Neuronal stem cell (in vitro differentiated cells): ENCODE data around the gene CPNE9.

ENCODE experiments used
- DNase-seq: peaks from one replicate; pipeline ENCODE4 v3.0.0-alpha.2; 2013; ENCODE audit warnings: low spot score
- H2AFZ ChIP-seq: one replicate; pipeline ENCODE4 v1.6.1; 2013; ENCODE audit warnings: mild to moderate bottlenecking, low read length, inconsistent platforms
- H2AK5ac ChIP-seq: 2 replicates; pipeline ENCODE4 v1.6.1; 2013; ENCODE audit warnings: low read depth, mild to moderate bottlenecking, inconsistent platforms, low read length, moderate library complexity, mixed read lengths
- H2BK120ac ChIP-seq: 2 replicates; pipeline ENCODE4 v1.6.1; 2013; ENCODE audit warnings: low read depth, mild to moderate bottlenecking, inconsistent platforms, low read length, moderate library complexity, mixed read lengths
- H2BK12ac ChIP-seq: one replicate; pipeline ENCODE4 v1.6.1; 2013; ENCODE audit warnings: low read length, inconsistent platforms
- H2BK15ac ChIP-seq: 2 replicates; pipeline ENCODE4 v1.6.1; 2013; ENCODE audit warnings: mild to moderate bottlenecking, low read length, inconsistent platforms, mixed read lengths
- H2BK5ac ChIP-seq: one replicate; pipeline ENCODE4 v1.6.1; 2013; ENCODE audit warnings: inconsistent platforms, mild to moderate bottlenecking, low read length, moderate library complexity
- H3K14ac ChIP-seq: one replicate; pipeline ENCODE4 v1.6.1; 2013; ENCODE audit warnings: low read length, inconsistent platforms
- H3K18ac ChIP-seq: 2 replicates; pipeline ENCODE4 v1.6.1; 2013; ENCODE audit warnings: low read length, inconsistent platforms
- H3K23ac ChIP-seq: 2 replicates; pipeline ENCODE4 v1.6.1; 2013; ENCODE audit warnings: low read depth, mild to moderate bottlenecking, mixed read lengths, low read length, inconsistent platforms; ENCODE audit not compliant: poor library complexity
- H3K27ac ChIP-seq: replicated peaks from 3 replicates; pipeline ENCODE4 v1.5.1; 2013; ENCODE audit warnings: low read length, inconsistent platforms
- H3K27me3 ChIP-seq, 3 experiments: 2 replicates each; pipeline ENCODE4 v1.6.1; 2013; ENCODE audit warnings: low read length in 3 of 3, mild to moderate bottlenecking in 2 of 3, inconsistent platforms in 1 of 3, low read depth in 1 of 3, mixed read lengths in 1 of 3, moderate library complexity in 1 of 3; ENCODE audit not compliant: control insufficient read depth in 3 of 3, insufficient read depth in 3 of 3
- H3K36me3 ChIP-seq, 2 donors: replicated peaks in 1 of 2; 2 replicates each; pipeline ENCODE4 v1.6.1; 2013; ENCODE audit warnings: low read length in 2 of 2; ENCODE audit not compliant: control insufficient read depth in 2 of 2, insufficient read depth in 2 of 2
- H3K4ac ChIP-seq: 2 replicates; pipeline ENCODE4 v1.6.1; 2013; ENCODE audit warnings: inconsistent platforms, mild to moderate bottlenecking, low read length, moderate library complexity
- H3K4me1 ChIP-seq, 2 donors: 1 replicate in 1 of 2; 2 replicates in 1 of 2; pipeline ENCODE4 v1.6.1; 2013; ENCODE audit warnings: low read length in 2 of 2, low read depth in 1 of 2; ENCODE audit not compliant: control insufficient read depth in 2 of 2, insufficient read depth in 1 of 2
- H3K4me2 ChIP-seq: one replicate; pipeline ENCODE4 v1.6.1; 2013; ENCODE audit warnings: mild to moderate bottlenecking, low read length, inconsistent platforms; ENCODE audit not compliant: insufficient read depth, poor library complexity, severe bottlenecking
- H3K4me3 ChIP-seq, 2 donors: 2 replicates each; pipeline ENCODE4 v1.5.1; 2013; ENCODE audit warnings: low read length in 2 of 2, mild to moderate bottlenecking in 2 of 2, inconsistent platforms in 1 of 2, moderate library complexity in 1 of 2
- H3K79me1 ChIP-seq: one replicate; pipeline ENCODE4 v1.6.1; 2013; ENCODE audit warnings: low read depth, mild to moderate bottlenecking, inconsistent platforms, low read length, moderate library complexity
- H3K9ac ChIP-seq: one replicate; pipeline ENCODE4 v1.6.1; 2013; ENCODE audit warnings: mild to moderate bottlenecking, low read depth, low read length, inconsistent platforms; ENCODE audit not compliant: poor library complexity
- H3K9me3 ChIP-seq, 2 donors: replicated peaks in 1 of 2; 2 replicates each; pipeline versions ENCODE3 to v1.6.1; 2013; ENCODE audit warnings: low read length in 2 of 2, mild to moderate bottlenecking in 2 of 2, inconsistent platforms in 1 of 2, low read depth in 1 of 2, mixed read lengths in 1 of 2, moderate library complexity in 1 of 2; ENCODE audit not compliant: control insufficient read depth in 2 of 2, insufficient read depth in 1 of 2
- H4K8ac ChIP-seq: one replicate; pipeline ENCODE4 v1.6.1; 2013; ENCODE audit warnings: low read depth, mild to moderate bottlenecking, inconsistent platforms, low read length, moderate library complexity
- H4K91ac ChIP-seq: one replicate; pipeline ENCODE4 v1.6.1; 2013; ENCODE audit warnings: low read length, low read depth, mild to moderate bottlenecking, inconsistent platforms; ENCODE audit not compliant: poor library complexity
- WGBS, 2 donors: extraction: QIAGEN DNeasy Blood & Tissue Kit; methylation state at CpG; one replicate each; pipeline ENCODE4 v1.1.7; 2013; ENCODE audit warnings: missing lambda C conversion rate in 2 of 2, mixed read lengths in 1 of 2; ENCODE audit not compliant: insufficient read length in 2 of 2, insufficient replicate concordance in 1 of 2; ENCODE audit errors: extremely low coverage in 2 of 2; 5-methylcytosine and 5-hydroxymethylcytosine counted together

CPNE9 gene

DNA sequence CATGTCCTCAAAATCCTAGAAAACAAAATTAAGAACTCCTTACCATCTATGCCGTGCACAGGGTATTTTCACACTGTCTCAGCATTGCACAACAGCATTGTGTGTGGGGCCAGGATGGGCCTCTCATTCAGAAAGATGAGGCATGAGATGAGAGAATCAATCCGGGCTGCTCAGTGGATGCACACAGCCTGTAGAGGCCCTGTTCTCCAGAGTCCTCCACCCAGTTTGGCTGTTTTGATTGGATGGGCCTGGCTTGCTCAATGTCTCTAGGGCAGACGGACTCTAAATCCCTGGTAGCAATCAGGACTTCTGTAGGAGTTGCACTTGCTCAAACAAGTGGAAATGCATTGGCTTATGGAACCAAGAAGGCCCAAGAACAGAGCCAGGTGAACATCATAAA, 20.2 kb upstream of the CPNE9 start:
- Histone ChIP-seq H2AFZ (no peak overlapping the region), H3K4ac (no peak overlapping the region), H3K9ac (no peak overlapping the region), H2BK12ac (no peak overlapping the region), H3K79me1 (no peaks in the 10 kb centered on the region), H3K4me2 (no peak overlapping the region), H3K27me3 (no peaks in the 10 kb centered on the region), H3K4me1 (no peaks in the 10 kb centered on the region), H2BK15ac (no peak overlapping the region), H2BK120ac (no peak overlapping the region), H3K36me3 (peaks cover 39 to 91% of the 10 kb centered on the region in 2 donors), H3K4me3 (no peak overlapping the region), H3K14ac (no peak overlapping the region), H2AK5ac (no peak overlapping the region), H3K27ac (no peak overlapping the region), H3K23ac (no peak overlapping the region), H4K8ac (no peak overlapping the region), H4K91ac (no peak overlapping the region), H3K9me3 (no peaks in the 10 kb centered on the region), H3K18ac (no peak overlapping the region), H2BK5ac (no peak overlapping the region)
- DNase-seq = no peak
- no CpG with 5 or more reads among the region's 3 CpGs for WGBS, 2 donors

DNA sequence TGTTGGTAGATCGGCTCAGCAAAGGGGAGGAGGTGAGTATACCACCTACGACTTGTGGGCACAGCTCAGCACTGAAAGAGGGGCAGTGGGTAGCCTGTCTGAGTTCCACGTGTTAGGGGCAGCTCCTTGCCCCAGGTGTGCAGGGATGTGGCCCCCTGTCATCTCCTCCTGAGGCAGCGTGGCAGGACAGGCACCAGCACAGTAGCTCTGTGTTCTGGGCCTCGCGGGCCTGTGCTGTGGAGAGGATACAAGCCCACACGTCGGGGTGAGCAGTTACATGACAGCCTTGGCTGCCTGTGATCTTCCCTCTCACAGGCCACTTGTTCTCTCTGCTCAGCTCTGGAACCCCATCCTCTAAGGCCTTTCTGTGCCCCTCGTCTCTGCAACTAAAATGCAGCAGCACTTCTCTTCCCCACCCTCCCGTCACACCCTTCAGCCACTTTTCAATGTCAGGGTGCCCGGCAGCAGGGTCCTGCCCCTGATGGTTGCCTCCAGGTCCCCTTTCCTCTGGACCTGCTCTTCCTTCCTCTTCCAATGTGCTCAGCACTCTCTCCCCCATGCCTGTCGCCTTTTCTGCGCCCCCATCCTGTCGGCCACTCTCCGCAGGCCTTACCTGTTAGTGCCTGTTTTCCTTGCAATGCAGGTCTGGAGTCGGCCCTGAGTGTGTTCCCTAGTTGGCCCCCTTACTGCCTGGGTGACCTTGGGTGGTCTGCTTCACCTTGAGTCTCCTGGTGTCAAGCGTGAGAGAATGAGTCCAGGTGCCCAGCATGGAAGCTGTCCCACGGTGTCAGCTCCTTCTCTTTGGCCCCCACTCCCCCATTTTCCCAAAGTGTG, 18.2 kb upstream of the CPNE9 start:
- Histone ChIP-seq H3K79me1 (no peaks in the 10 kb centered on the region), H2BK5ac (no peak overlapping the region)

DNA sequence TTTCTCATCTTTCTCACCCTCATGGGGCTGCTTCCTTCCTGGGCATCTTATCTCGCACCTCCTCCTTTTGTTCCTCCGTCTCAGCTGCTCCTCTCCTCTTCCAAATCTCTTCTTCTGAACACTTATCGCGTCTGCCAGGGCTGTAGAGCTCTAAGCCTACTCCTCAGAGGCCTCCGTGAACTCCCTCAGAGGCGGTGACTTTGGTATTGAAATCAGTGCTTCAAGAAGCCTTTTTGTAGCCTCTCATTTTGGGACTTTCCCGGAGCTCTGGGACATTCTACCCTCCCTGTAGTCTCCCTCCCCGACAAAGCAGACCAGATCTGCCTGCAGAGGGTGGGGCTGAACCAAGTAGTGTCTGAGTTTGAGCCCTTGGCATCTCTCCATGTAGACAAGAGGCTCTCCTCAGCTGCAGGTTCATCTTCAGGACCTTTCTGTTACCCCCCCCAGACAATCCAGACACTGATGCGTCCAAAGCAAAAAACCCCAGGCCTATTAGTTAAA, 17.5 kb upstream of the CPNE9 start:
- no peak overlapping the region for H3K4me2 ChIP-seq
- no peak overlapping the region for H2AFZ ChIP-seq
- no peak overlapping the region for H3K27ac ChIP-seq
- no peak overlapping the region for H3K18ac ChIP-seq
- no peaks in the 10 kb centered on the region for H3K27me3 ChIP-seq
- H2AK5ac ChIP-seq = no peak overlapping the region
- DNase-seq = no peak
- H2BK5ac ChIP-seq = no peak overlapping the region
- WGBS, 2 donors = no CpG with 5 or more reads among the region's 9 CpGs
- no peaks in the 10 kb centered on the region for H3K4me1 ChIP-seq
- H2BK12ac ChIP-seq = no peak overlapping the region
- no peaks in the 10 kb centered on the region for H3K79me1 ChIP-seq
- H3K4me3 ChIP-seq = no peak overlapping the region
- no peak overlapping the region for H3K23ac ChIP-seq
- H4K91ac ChIP-seq = no peak overlapping the region
- H3K9ac ChIP-seq = no peak overlapping the region
- no peaks in the 10 kb centered on the region for H3K9me3 ChIP-seq
- H2BK15ac ChIP-seq = no peak overlapping the region
- no peak overlapping the region for H3K14ac ChIP-seq
- H3K4ac ChIP-seq = no peak overlapping the region
- no peak overlapping the region for H2BK120ac ChIP-seq
- H3K36me3 ChIP-seq = peaks cover 45 to 94% of the 10 kb centered on the region in 2 donors
- H4K8ac ChIP-seq = no peak overlapping the region

More for the DNA sequence above, 18.2 kb upstream of the CPNE9 start:
- Histone ChIP-seq H2BK120ac (no peak overlapping the region), H2BK15ac (no peak overlapping the region), H3K36me3 (peaks cover 43 to 92% of the 10 kb centered on the region in 2 donors), H3K4me2 (no peak overlapping the region), H4K91ac (no peak overlapping the region), H4K8ac (no peak overlapping the region), H3K9ac (no peak overlapping the region), H3K23ac (no peak overlapping the region), H3K9me3 (no peaks in the 10 kb centered on the region), H2AFZ (no peak overlapping the region), H3K4me3 (no peak overlapping the region), H3K4me1 (no peaks in the 10 kb centered on the region), H3K27me3 (no peaks in the 10 kb centered on the region), H2AK5ac (no peak overlapping the region), H2BK12ac (no peak overlapping the region), H3K14ac (no peak overlapping the region), H3K4ac (no peak overlapping the region), H3K27ac (no peak overlapping the region), H3K18ac (no peak overlapping the region)
- no peak for DNase-seq
- no CpG with 5 or more reads among the region's 18 CpGs for WGBS, 2 donors

DNA sequence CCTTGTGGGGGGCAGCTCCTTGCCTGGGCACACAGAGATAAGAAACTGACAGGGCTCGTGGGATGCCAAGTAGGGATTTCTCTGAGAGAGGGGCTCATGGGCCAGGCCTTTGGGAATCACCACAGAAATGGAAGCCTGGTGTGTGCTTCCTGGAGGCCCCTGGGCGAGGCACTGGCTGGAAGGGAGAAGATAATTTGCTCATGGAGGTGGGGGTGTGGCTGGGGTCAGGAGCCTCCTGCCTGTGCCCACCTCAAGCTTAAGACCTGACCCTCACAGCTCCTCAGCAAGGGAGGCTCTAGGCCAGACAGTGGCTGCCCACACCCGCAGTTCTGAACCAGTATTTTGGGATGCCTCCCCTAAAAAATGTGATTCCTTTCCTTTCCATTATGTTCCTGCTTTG, 16.9 kb upstream of the CPNE9 start:
- Histone ChIP-seq H3K4me1 (no peaks in the 10 kb centered on the region), H2BK120ac (no peak overlapping the region), H2BK5ac (no peak overlapping the region), H2BK12ac (no peak overlapping the region), H3K23ac (no peak overlapping the region), H3K4me3 (no peak overlapping the region), H2BK15ac (no peak overlapping the region), H3K4ac (no peak overlapping the region), H2AK5ac (no peak overlapping the region), H3K14ac (no peak overlapping the region), H3K4me2 (no peak overlapping the region), H3K27me3 (peaks cover 0 to 2% (median 0%) of the 10 kb centered on the region in 3 experiments), H3K36me3 (peaks cover 51 to 94% of the 10 kb centered on the region in 2 donors), H3K79me1 (no peaks in the 10 kb centered on the region), H2AFZ (no peak overlapping the region), H3K9ac (no peak overlapping the region), H3K9me3 (no peaks in the 10 kb centered on the region), H4K91ac (no peak overlapping the region), H3K27ac (no peak overlapping the region), H3K18ac (no peak overlapping the region), H4K8ac (no peak overlapping the region)
- no peak for DNase-seq
- WGBS, 2 donors = no CpG with 5 or more reads among the region's 3 CpGs
